Activated CD4-positive, alpha-beta T cell treated with anti-CD3 and anti-CD28 coated beads for 24 hours (primary cell): Measurements from ENCODE around the gene ZNF668.
"Not testable (repeated sequence)": the region's sequence is repeated elsewhere in the genome, so short reads cannot be mapped to it uniquely, and the experiment has no call there.

Source experiments
- DNase-seq, 2 donors: peaks; one replicate each; pipeline ENCODE4 v3.0.0-alpha.2; 2020; ENCODE audit warnings: low read depth in 2 of 2

Gene ZNF668

DNA sequence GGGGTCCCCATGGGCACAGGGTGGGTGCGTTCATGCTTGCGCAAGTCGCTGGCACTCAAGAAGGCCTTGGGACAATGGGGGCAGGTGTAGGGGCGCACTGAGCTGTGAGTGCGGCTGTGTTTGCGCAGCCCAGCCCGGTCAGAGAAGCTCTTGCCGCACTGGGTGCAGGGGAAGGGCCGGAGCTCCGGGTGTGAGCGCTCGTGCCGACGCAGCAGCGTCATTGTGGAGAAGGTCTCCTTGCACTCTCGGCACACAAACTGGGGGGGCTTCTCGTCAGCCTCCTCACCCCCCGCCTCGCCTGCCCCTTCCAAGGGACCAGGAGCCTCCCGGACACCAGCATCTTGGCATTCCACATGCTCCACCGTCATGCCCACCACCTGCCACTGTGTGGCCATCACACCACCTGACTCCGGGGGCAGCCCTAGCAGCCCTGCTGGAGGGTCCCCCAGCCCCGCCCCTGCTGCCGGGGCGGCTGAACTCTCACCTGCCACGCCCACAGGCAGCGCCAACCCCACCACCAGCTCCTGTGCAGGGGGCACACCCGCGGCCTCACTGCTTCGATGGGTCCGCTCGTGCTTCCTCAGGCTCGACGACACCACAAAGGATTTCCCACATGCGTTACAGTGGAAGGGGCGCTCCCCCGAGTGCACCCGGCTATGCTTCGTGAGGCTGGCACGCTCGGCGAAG, 12.8 kb downstream of the ZNF668 start:
- no peak for DNase-seq

DNA sequence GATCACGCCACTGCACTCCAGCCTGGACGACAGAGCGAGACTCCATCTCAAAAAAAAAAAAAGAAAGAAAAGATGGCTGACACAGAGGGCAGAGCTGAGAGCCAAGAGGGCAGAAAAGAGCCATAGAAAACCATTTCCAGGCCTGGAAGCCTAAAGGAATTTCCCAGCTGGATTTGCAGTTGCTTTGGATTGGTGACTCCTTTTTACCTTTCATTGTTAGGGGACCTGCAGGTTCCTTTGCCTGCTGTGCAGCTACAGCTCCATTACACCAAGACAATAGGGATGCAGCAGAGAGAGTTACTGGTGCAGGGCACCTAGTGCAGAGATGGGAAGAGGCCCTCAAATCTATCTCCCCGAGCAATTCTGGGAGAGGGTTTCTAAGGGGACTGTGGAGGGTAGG, 18.4 kb downstream of the ZNF668 start:
- no peak for DNase-seq

DNA sequence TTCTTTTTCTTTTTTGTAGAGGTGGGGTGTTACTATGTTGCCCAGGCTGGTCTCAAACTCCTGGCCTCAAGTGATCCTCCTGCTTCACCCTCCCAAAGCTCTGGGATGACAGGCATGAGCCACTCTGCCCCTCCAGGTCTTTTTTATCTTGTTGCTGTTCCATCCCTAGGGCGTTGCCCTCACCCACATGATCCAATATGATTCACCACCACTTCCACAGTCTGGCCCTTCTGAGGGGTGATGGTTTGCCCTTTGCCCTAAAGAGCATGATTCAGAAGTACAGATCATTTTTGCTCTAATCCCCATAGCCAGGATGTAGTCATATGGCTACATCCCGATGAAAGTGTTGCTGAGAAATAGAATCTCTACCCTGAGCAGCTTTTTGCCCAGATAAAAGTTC, 21.9 kb downstream of the ZNF668 start:
- no peak for DNase-seq

DNA sequence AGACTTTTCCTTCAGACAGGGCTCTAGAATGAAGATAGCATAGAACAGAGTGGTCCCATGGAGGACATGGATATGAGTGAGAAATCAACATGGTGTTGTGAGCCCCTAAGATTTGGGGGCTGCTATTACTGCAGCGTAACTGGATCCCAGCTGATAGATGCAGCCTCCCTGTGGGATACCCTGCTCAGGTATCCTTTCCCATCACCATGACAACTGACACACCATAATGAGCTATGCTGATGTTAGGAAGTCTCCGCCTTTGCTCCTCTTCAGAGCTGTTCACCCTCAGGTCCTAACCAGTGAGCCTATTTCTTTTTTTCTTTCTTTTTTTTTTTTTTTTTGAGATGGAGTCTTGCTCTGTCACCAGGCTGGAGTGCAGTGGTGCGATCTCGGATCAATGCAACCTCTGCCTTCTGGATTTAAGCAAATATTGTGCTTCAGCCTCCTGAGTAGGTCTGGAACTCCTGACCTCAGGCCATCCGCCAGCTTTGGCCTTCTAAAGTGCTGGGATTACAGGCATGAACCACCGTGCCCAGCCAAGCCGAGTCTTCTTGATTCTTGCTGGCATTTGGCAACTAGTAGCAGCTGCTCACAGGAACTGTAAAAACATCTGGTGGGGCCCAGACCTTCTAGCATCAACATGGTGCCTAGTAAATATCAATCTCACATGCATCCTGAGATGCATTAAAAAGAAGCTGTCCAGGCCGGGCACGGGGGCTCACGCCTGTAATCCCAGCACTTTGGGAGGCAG, 23.6 kb downstream of the ZNF668 start:
- DNase-seq = no peak

DNA sequence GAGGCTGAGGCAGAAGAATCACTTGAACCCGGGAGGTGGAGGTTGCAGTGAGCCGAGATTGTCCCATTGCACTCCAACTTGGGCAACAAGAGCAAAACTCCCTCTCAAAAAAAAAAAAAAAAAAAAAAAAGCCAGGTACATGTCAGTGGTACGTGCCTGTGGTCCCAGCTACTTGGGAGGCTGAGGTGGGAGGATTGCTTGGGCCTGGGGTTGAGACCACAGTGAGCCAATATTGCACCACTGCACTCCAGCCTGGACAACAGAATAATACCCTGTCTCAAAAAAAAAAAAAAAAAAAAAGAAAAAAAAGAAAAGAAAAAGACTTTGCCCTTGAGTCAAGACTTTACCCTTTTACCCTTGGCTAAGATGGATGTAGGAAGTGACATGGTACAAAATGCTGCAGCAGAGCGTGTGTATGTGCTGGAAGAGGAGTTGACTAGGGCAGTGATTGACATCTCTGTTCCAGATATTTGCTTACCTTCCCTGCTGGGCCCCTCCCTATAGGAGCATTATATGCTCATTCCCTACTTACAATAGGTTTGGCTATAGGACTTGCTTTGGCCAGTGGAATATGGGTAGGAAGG, 30.1 kb downstream of the ZNF668 start:
- DNase-seq = no peak

DNA sequence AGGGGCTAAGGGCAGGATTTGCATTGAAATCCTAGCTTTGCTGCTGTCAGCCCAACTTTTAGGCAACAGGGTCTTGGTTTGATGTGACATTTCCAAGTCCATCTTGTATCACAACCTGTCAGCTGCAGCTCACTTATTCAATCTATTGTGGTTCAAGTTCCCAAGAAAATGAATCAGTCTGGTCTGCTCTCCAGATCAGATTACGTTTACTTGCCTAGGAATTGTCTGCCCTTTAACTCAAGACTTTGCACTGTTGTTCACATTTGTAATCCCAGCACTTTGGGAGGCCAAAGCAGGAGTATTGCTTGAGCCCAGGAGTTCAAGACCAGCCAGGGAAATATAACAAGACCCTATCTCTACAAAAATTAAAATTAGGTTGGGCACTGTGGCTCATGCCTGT, 30.7 kb downstream of the ZNF668 start:
- DNase-seq = no peak

DNA sequence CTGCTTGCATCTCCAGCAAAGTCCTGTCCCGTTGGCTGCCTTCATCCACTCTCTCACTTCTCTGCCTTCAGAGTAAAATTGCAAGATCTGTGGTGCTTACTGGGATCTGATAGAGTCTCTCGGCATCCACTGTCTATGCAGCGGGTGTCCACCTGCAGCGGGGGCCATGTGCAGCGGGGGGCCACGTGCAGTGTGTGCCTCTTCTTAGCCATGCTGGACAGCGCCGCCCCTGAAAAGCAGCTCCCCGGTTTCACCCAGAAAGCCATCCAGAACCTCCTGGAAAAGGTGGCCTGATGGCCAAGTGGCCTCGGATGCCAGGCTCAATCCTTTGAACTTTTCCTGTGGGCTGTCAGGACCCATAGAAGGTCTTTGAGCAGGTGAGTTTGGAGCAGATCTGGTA, 31.2 kb downstream of the ZNF668 start:
- DNase-seq = no peak

DNA sequence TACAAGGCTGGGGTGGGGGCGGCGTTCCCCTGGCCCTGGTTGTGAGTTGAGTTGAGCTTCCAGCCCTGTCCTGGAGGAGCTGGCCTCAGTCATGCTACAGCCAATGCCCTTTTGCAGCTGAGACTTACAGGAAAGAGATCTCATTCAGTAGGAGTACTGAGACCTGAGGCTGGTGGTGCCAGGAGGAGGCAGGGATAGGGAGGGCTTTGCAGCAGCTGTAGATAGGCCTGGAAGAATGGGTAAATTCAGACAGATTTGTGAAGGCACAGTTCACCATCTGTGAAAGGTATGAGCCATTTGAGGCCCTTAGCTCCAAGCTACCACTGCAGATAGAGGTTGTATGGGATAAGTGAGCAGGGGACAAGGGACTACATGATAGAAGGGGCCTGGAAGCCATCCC, 35.0 kb downstream of the ZNF668 start:
- no peak for DNase-seq

DNA sequence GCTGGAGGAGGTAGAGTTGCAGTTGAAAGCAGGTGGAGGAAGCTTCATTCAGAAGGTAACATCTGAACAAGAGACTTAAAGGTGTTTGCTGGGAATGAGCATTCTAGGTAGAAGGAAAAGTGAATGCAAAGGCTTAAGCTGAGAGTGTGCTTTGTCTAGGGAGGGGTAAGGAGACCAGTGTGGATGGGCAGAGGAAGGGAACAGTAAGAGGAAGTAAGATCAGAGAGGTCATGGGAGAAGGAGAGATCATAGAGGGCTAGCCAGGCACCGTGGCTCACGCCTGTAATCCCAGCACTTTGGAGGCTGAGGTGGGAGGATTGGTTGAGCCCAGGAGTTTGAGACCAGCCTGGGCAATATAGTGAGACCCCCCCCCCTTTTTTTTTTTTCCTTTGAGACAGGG, 37.3 kb downstream of the ZNF668 start:
- no peak for DNase-seq

DNA sequence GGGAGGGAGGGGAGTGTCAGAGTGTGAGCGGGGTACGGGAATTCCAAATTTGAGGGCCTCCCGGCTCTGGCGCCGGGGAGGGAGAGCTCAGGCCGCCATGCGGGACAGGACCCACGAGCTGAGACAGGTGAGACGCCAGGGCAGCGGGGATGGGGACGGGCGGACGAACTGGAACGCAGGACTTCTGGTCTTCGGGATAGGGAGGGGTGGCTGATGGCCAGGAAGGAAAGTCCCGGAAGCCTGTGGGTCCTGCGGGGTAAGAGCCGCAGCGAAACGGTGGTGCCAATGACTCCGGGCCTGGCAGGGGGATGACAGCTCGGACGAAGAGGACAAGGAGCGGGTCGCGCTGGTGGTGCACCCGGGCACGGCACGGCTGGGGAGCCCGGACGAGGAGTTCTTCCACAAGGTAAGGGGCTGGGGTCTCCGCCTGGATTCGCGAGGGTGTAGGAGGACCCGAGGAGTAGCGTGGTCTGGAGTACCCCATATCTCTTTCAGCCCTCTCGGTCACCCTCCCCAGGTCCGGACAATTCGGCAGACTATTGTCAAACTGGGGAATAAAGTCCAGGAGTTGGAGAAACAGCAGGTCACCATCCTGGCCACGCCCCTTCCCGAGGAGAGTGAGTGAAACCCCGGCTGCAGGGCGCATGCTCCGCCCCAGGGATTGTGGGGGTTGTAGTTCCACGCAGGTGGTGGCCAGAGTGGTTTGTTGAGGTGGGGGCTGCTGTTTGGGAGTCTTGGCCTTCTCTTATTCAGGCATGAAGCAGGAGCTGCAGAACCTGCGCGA, 40.1 kb downstream of the ZNF668 start:
- DNase-seq = peak; percentile 76 to 82

DNA sequence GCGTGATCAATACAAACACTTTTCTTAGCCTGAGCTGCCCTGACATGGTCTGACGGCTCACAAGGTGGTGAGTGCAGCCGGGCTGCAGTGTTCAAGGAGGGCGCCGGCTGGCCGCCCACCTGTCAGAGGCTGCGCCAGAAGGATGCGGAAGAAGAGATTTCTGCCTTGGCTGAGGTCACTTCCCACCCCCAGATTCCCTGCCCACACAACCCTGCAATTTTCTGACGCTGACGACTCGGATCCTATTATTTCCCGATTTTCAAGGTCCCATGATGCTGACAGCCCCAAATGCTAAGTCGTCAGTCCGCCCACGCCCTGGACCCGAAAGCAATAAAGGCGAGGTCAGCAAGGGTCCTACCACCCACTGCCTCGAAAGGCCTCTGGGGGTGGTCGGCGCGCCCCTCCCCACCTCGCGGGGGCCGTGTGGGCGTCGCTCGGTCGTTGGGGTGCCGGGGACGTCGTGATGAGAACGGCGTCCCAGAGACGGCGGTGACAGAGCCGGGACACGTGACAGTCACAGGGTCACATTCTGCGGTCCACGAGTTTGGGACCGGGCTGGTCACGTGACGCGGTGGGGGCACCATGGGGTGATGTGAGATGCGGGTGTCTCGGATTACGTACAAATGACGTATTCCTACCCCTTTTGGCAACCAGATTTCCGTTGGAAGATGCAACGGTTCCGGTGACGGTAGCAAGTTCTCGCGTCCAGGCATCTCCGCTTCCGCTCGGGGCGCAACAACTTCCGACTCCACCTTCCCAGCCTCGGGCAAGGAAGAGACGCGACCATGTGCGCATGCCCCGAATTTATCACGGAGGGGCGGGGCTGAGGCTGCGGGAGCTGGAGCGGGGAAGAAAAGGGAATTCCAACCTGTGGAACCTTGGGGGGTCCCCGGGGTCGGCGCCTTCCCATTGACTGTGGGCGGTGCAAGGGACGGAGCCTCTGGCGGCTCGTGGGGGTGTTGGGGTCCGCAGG, 41.0 kb downstream of the ZNF668 start, which contains the start of gene STX4:
Gene STX4, plus strand, starts transcription at position 823 of the 973 bp plus-strand sequence. CDS start 248 bp downstream, outside the sequence.
- peak; percentile 93 to 96 for DNase-seq

DNA sequence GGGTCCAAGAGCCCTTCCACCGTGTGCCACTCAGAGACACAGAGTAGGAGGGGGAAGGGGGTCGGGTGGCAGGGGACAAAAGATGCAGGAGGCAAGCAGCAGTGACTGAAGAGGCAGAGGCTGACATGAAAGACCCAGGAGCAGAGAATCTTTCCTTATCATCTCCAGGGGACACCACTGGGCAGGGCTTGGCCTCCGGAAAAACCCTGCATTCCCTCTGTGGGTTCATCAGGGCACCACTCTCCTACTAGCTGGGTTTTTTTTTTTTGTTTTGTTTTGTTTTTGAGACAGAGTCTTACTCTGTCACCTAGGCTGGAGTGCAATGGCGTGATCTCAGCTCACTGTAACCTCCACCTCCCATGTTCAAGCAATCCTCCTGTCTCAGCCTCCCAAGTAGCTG, 42.8 kb downstream of the ZNF668 start:
- no peak for DNase-seq

DNA sequence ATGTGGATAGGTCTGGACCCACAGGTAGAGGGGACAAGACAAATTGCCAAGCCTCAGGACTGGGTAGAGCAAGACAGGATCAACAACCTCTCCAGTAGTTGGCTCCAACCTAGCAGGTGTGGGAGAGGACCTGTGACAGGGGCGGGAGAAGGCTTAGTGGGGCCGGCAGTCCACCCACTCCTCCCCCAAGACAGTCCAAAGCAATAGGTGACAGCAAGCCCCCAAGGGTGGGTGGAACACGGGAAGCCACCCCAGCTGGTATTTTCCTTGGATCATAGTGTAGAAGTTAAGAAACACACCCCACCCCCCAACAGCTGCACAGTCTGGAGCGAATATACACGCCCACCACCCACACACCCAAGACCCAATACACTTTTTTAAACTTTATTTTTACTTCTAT, 44.8 kb downstream of the ZNF668 start:
- DNase-seq = no peak

DNA sequence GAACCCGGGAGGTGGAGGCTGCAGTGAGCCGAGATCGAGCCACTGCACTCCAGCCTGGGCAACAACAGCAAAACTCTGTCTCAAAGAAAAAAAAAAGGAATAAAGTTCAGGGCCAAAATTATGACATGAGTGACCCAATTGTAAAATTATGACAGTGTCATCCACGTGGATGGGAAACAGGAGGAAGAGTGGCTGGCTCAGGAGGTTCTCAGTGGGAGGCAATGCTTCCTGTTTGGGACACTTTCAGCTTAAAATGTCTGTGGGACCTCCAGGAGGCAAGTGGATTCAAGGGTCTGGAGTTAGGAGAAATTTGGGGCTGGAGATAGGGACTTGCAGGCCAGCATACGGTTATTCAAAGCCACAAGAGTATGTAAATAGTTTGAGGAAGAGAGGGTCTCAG, 48.7 kb downstream of the ZNF668 start:
- no peak for DNase-seq

DNA sequence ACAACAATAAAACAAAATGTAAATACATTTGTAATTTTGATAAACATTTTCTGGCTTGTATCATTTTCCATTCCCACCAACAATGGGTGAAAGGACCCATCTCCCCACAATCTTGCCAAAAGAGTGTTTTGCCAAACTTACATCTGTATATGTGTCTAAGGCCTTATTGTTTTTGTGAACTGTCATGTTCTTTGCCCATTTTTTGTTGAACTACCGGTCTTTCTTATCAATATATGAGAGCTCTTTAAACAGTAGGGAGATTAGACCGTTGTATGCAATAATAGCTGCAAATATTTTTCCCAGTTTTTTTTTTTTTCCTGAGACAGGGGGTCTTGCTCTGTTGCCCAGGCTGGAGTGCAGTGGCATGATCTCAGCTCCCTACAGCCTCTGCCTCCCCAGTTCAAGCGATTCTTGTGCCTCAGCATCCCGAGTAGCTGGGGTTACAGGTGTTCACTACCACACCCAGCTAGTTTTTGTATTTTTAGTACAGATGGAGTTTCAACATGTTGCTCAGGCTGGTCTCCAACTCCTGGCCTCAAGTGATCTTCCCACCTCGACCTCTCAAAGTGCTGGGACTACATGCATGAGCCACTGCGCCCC, 50.3 kb downstream of the ZNF668 start:
- DNase-seq = no peak

DNA sequence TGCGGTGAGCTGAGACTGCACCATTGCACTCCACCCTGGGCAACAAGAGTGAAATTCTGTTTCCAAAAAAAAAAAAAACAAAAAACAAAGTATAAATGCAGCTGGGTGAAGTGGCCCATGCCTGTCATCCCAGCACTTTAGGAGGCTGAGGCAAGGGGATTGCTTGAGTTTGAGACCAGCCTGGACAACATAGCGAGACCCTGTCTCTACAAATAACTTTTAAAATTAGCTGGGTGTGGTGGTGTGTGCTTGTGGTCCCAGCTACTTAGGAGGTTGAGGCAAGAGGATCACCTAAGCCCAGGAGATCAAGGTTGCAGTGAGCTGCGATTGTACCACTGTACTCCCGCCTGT, 50.8 kb downstream of the ZNF668 start:
- DNase-seq = no peak

DNA sequence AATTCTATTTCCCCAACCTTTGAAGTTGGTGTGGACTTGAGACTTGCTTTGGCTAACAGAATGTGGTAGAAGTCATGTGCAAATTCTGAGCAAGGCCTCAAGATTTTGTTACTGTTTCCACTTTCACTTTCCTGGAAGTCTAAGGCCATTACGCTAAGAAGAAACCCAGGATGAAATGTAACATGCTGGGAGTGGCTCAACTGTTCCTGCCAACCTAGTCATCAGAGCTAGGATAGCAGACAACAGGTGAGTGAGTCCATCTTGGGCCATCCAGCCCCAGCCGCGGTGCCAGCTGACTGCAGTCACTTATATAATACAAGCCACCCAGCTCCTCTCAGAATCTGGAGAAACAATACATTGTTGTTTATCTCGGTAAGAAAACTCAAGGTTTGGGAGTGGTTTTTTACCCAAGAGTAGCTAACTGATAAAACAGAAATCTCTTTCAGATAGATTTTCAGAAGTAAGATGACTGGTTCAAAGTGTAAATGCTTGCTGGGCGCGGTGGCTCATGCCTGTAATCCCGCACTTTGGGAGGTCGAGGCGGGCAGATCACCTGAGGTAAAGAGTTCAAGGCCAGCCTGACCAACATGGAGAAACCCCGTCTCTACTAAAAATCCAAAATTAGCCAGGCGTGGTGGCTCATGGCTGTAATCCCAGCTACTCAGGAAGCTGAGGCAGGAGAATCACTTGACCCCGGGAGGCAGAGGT, 51.3 kb downstream of the ZNF668 start:
- no peak for DNase-seq

DNA sequence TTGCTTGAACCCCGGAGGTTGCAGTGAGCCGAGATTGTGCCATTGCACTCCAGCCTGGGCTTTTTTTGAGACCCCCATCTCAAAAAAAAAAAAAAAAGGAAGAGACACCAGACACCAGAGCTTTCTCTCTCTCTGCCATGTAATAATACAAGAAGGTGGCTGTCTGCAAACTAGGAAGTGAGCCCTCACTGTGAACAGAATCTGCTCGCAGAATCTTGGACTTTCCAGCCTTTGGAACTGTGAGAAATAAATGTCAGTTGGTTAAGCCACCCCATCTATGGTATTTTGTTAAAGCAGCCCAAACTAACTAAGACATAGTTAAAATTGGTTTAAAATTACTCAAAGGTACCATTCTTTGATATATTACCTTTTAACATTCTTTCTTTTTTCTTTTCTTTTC, 53.5 kb downstream of the ZNF668 start:
- DNase-seq = no peak

DNA sequence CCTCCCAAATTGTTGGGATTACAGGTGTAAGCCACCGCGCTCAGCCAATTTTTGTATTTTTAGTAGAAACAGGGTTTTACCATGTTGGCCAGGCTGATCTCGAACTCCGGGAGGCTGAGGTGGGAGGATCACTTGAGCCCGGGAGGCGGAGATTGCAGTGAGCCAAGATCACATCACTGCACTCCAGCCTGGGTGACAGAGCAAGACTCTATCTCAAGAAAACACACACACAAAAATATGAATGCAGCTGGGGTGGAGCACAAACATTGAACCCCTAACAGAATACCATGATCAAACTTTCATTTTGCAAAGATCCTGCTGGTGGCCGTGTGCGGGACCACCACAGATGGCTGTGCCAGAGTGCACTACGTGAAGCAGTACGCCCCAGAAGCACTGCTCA, 56.3 kb downstream of the ZNF668 start:
- not testable (repeated sequence) for DNase-seq

DNA sequence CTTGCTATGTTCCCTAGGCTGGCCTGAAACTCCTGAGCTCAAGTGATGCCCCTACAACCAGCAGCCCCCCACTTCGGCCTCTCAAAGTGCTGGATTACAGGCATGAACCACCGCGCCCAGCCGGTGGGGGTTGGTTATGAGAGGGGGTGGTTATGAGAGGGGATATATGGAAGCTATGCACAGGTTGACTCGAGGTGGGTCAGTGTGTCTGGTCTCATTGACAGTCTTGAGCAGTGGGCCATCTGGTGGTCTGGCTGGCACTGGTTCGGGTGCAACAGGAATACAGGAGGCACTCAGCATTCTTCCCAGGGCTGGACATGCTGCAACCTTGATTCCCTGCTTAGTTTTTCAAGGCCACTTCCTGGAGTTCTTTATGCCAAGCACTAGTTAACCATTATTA, 58.0 kb downstream of the ZNF668 start:
- no peak for DNase-seq
